Measurements from ENCODE around the gene KRTAP5-3. TPM values are rescaled to one million over a fixed set of nuclear protein-coding genes. Genes with fewer than 3 reads are reported as not detected.
"Not testable (repeated sequence)": the region's sequence is repeated elsewhere in the genome, so short reads cannot be mapped to it uniquely, and the experiment has no call there.

KRTAP5-3 gene
- total RNA-seq, 2 donors from 2014 or later: not detected

- not testable (repeated sequence) for H3K36me3 Mint-ChIP-seq (ENCODE audit: insufficient read depth in 2 of 2); H3K27me3 Mint-ChIP-seq (ENCODE audit: low read depth); DNase-seq; ATAC-seq (replicated peaks in 1 of 2); H3K4me1 Mint-ChIP-seq (ENCODE audit: low read depth); H3K9me3 Mint-ChIP-seq; H3K27ac Mint-ChIP-seq
- peak overlapping the region in 1 of 2 donors; percentile 49 for H3K4me3 Mint-ChIP-seq
Observed at GRCh38 chr11:1575756-1576155, 32.5 kb downstream of the KRTAP5-3 start.

GRCh38 chr11:1574933-1575242 is 33.4 kb downstream of the KRTAP5-3 start:
- DNase-seq (no peak), ATAC-seq (replicated peaks in 1 of 2) (no peak)
- H3K9me3 Mint-ChIP-seq: peaks cover 0 to 6% of the 10 kb centered on the region in 2 donors
- H3K27ac Mint-ChIP-seq: no peak overlapping the region
- peaks cover 7% of the 10 kb centered on the region for H3K27me3 Mint-ChIP-seq (ENCODE audit: low read depth)
- peak overlapping the region; percentile 37 to 49 for H3K4me3 Mint-ChIP-seq
- peaks cover 8% of the 10 kb centered on the region for H3K4me1 Mint-ChIP-seq (ENCODE audit: low read depth)
- peaks cover 3 to 7% of the 10 kb centered on the region in 2 donors for H3K36me3 Mint-ChIP-seq (ENCODE audit: insufficient read depth in 2 of 2)

GRCh38 chr11:1574238-1574932 is 33.9 kb downstream of the KRTAP5-3 start:
- Mint-ChIP-seq H3K9me3 (peaks cover 0 to 6% of the 10 kb centered on the region in 2 donors), H3K27ac (no peak overlapping the region), H3K4me3 (peak overlapping the region; percentile 78 to 79), H3K36me3 (ENCODE audit: insufficient read depth in 2 of 2) (peaks cover 3 to 7% of the 10 kb centered on the region in 2 donors), H3K27me3 (ENCODE audit: low read depth) (peaks cover 7% of the 10 kb centered on the region), H3K4me1 (ENCODE audit: low read depth) (peaks cover 8% of the 10 kb centered on the region)
- ATAC-seq (replicated peaks in 1 of 2) (peak; percentile 51 to 59), DNase-seq (peak; percentile 64 to 76)

- H3K4me3 Mint-ChIP-seq: peak overlapping the region; percentile 78 to 79
- H3K27ac Mint-ChIP-seq: no peak overlapping the region
- H3K36me3 Mint-ChIP-seq (ENCODE audit: insufficient read depth in 2 of 2): peaks cover 3 to 5% of the 10 kb centered on the region in 2 donors
- DNase-seq (no peak), ATAC-seq (replicated peaks in 1 of 2) (peak; percentile 3 to 14)
- H3K9me3 Mint-ChIP-seq: peaks cover 0 to 6% of the 10 kb centered on the region in 2 donors
- H3K4me1 Mint-ChIP-seq (ENCODE audit: low read depth): peaks cover 8% of the 10 kb centered on the region
- H3K27me3 Mint-ChIP-seq (ENCODE audit: low read depth): peaks cover 7% of the 10 kb centered on the region
Observed at GRCh38 chr11:1573903-1574237, 34.4 kb downstream of the KRTAP5-3 start.

GRCh38 chr11:1573077-1573902 is 35.0 kb downstream of the KRTAP5-3 start:
- H3K4me3 Mint-ChIP-seq: peak overlapping the region; percentile 78 to 79
- ATAC-seq (replicated peaks in 1 of 2): peak; percentile 3 to 6
- H3K36me3 Mint-ChIP-seq (ENCODE audit: insufficient read depth in 2 of 2): peaks cover 3 to 4% of the 10 kb centered on the region in 2 donors
- peaks cover 0 to 3% of the 10 kb centered on the region in 2 donors for H3K9me3 Mint-ChIP-seq
- H3K4me1 Mint-ChIP-seq (ENCODE audit: low read depth): peaks cover 8% of the 10 kb centered on the region
- peak; percentile 32 to 35 for DNase-seq
- no peak overlapping the region for H3K27ac Mint-ChIP-seq
- H3K27me3 Mint-ChIP-seq (ENCODE audit: low read depth): peaks cover 7% of the 10 kb centered on the region

GRCh38 chr11:1572197-1573076 is 35.8 kb downstream of the KRTAP5-3 start, which contains the start of gene DUSP8:
TSS of gene DUSP8 (minus strand) at chr11:1572271. CDS start at chr11:1565826, 6,445 bp downstream.
- H3K9me3 Mint-ChIP-seq: no peaks in the 10 kb centered on the region
- H3K4me3 Mint-ChIP-seq: peak within 1 kb of the TSS; percentile 64 to 79
- DNase-seq (peak; percentile 94 to 96), ATAC-seq (replicated peaks in 1 of 2) (peak; percentile 75 to 79)
- peaks cover 7% of the 10 kb centered on the region for H3K27me3 Mint-ChIP-seq (ENCODE audit: low read depth)
- H3K4me1 Mint-ChIP-seq (ENCODE audit: low read depth): peaks cover 8% of the 10 kb centered on the region
- H3K27ac Mint-ChIP-seq: no peak within 1 kb of the TSS
- H3K36me3 Mint-ChIP-seq (ENCODE audit: insufficient read depth in 2 of 2): no peaks in the 10 kb centered on the region

GRCh38 chr11:1571760-1572196 is 36.5 kb downstream of the KRTAP5-3 start:
- DNase-seq (peak in 1 of 2 donors; percentile 30), ATAC-seq (replicated peaks in 1 of 2) (peak; percentile 17 to 24)
- no peaks in the 10 kb centered on the region for H3K9me3 Mint-ChIP-seq
- H3K36me3 Mint-ChIP-seq (ENCODE audit: insufficient read depth in 2 of 2): no peaks in the 10 kb centered on the region
- no peak overlapping the region for H3K4me3 Mint-ChIP-seq
- peaks cover 8% of the 10 kb centered on the region for H3K4me1 Mint-ChIP-seq (ENCODE audit: low read depth)
- H3K27me3 Mint-ChIP-seq (ENCODE audit: low read depth): peaks cover 7% of the 10 kb centered on the region
- H3K27ac Mint-ChIP-seq: no peak overlapping the region

- H3K27me3 Mint-ChIP-seq (ENCODE audit: low read depth): peaks cover 7% of the 10 kb centered on the region
- peak overlapping the region; percentile 50 to 64 for H3K4me3 Mint-ChIP-seq
- DNase-seq (no peak), ATAC-seq (replicated peaks in 1 of 2) (no peak)
- H3K27ac Mint-ChIP-seq: no peak overlapping the region
- H3K9me3 Mint-ChIP-seq: no peaks in the 10 kb centered on the region
- H3K4me1 Mint-ChIP-seq (ENCODE audit: low read depth): peaks cover 8% of the 10 kb centered on the region
- H3K36me3 Mint-ChIP-seq (ENCODE audit: insufficient read depth in 2 of 2): no peaks in the 10 kb centered on the region
Observed at GRCh38 chr11:1570896-1571759, 37.1 kb downstream of the KRTAP5-3 start.

- Mint-ChIP-seq H3K36me3 (ENCODE audit: insufficient read depth in 2 of 2) (no peaks in the 10 kb centered on the region), H3K27ac (no peak overlapping the region), H3K9me3 (no peaks in the 10 kb centered on the region), H3K4me3 (peak overlapping the region; percentile 50 to 64), H3K27me3 (ENCODE audit: low read depth) (peaks cover 7% of the 10 kb centered on the region), H3K4me1 (ENCODE audit: low read depth) (peaks cover 8% of the 10 kb centered on the region)
- ATAC-seq (replicated peaks in 1 of 2): no peak
- DNase-seq: no peak
Observed at GRCh38 chr11:1570531-1570895, 37.8 kb downstream of the KRTAP5-3 start.

- no peak overlapping the region for H3K27ac Mint-ChIP-seq
- peaks cover 3% of the 10 kb centered on the region for H3K27me3 Mint-ChIP-seq (ENCODE audit: low read depth)
- H3K36me3 Mint-ChIP-seq (ENCODE audit: insufficient read depth in 2 of 2): no peaks in the 10 kb centered on the region
- H3K4me1 Mint-ChIP-seq (ENCODE audit: low read depth): peaks cover 8% of the 10 kb centered on the region
- no peaks in the 10 kb centered on the region for H3K9me3 Mint-ChIP-seq
- no peak overlapping the region for H3K4me3 Mint-ChIP-seq
- ATAC-seq (replicated peaks in 1 of 2) (no peak), DNase-seq (no peak)
Observed at GRCh38 chr11:1570001-1570453, 38.2 kb downstream of the KRTAP5-3 start.

GRCh38 chr11:1569251-1569780 is 38.9 kb downstream of the KRTAP5-3 start:
- no peaks in the 10 kb centered on the region for H3K9me3 Mint-ChIP-seq
- H3K27ac Mint-ChIP-seq: no peak overlapping the region
- peaks cover 8% of the 10 kb centered on the region for H3K4me1 Mint-ChIP-seq (ENCODE audit: low read depth)
- H3K27me3 Mint-ChIP-seq (ENCODE audit: low read depth): no peaks in the 10 kb centered on the region
- ATAC-seq (replicated peaks in 1 of 2) (no peak), DNase-seq (no peak)
- no peaks in the 10 kb centered on the region for H3K36me3 Mint-ChIP-seq (ENCODE audit: insufficient read depth in 2 of 2)
- no peak overlapping the region for H3K4me3 Mint-ChIP-seq

GRCh38 chr11:1568441-1568911 is 39.8 kb downstream of the KRTAP5-3 start:
- peaks cover 2% of the 10 kb centered on the region for H3K4me1 Mint-ChIP-seq (ENCODE audit: low read depth)
- no peaks in the 10 kb centered on the region for H3K27me3 Mint-ChIP-seq (ENCODE audit: low read depth)
- no peaks in the 10 kb centered on the region for H3K9me3 Mint-ChIP-seq
- ATAC-seq (replicated peaks in 1 of 2) (no peak), DNase-seq (no peak)
- no peak overlapping the region for H3K4me3 Mint-ChIP-seq
- no peak overlapping the region for H3K27ac Mint-ChIP-seq
- H3K36me3 Mint-ChIP-seq (ENCODE audit: insufficient read depth in 2 of 2): no peaks in the 10 kb centered on the region
